Measurements from ENCODE around the gene NAPA.

GRCh38 chr19:47464675-47465419 is 50.0 kb downstream of the NAPA start:
- TF ChIP-seq POLR2A (IDR thresholded peaks at IDR 0.05): no peak
- TF ChIP-seq CTCF (IDR thresholded peaks at IDR 0.05): no peak

All from uterus (tissue), 2 donors.